Thyroid gland (tissue), 4 donors: ENCODE results near the gene SHISAL1.

Experiments used
- CTCF ChIP-seq, 6 experiments: fragments of 200-600 bp in 3 of 6; fragments of 450-650 bp in 3 of 6; sonication (generic) in 3 of 6; IDR thresholded peaks; one replicate each; pipeline ENCODE4 v1.5.1; 2016 to 2019; ENCODE audit warnings: antibody characterized with exemption in 6 of 6, mild to moderate bottlenecking in 2 of 6, inconsistent platforms in 1 of 6, moderate library complexity in 1 of 6
- POLR2A ChIP-seq, 2 donors: fragments of 450-650 bp; IDR thresholded peaks; one replicate each; pipeline ENCODE4 v1.6.1; 2017; ENCODE audit warnings: antibody characterized with exemption in 2 of 2, mild to moderate bottlenecking in 2 of 2, moderate library complexity in 1 of 2

- TF ChIP-seq CTCF (IDR thresholded peaks at IDR 0.05) (no peak), POLR2A (IDR thresholded peaks at IDR 0.05) (no peak)
Measured at GRCh38 chr22:44349594-44349993, 36.8 kb upstream of the SHISAL1 start.
